Choroid plexus epithelial cell (primary cell): ENCODE data around the gene RAB31.
A peak's percentile ranks its signal among the peaks of the same experiment; 100 is the strongest.

ENCODE experiments used
- DNase-seq: peaks from one replicate; pipeline ENCODE4 v3.0.0-alpha.2; 2010; ENCODE audit warnings: low read depth
- H3K4me3 ChIP-seq: 2 replicates; pipeline ENCODE4 v1.5.1; 2011; ENCODE audit warnings: low read depth, mild to moderate bottlenecking, control low read depth, low read length, moderate library complexity
- CTCF ChIP-seq: conservative IDR thresholded peaks from 2 replicates; pipeline ENCODE4 v1.5.1; 2011; ENCODE audit warnings: low read depth, mild to moderate bottlenecking, control low read depth, inconsistent platforms, low read length, moderate library complexity

The RAB31 gene

DNA sequence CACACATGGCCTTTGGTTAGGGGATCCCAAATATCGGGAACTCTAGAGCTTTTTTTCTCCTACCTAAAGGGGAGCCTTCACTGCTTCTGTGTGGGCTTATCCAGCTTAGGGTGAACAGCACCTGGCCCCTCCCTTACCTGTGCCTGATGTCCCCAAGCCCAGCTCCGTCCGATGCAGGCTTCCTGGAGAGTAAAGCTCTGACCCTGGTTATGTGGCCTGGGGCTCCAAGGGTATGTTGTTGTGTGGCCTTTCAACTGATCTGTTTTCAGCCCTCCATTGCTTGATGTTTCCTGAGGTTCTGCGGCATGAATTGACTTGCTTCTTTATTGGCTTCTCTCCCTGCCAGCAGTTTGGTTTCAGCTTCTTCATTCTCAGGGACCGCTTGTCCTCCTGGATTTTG lies 66.0 kb downstream of the RAB31 start:
- DNase-seq = no peak
- no peak for TF ChIP-seq CTCF
- no peak overlapping the region for H3K4me3 ChIP-seq

DNA sequence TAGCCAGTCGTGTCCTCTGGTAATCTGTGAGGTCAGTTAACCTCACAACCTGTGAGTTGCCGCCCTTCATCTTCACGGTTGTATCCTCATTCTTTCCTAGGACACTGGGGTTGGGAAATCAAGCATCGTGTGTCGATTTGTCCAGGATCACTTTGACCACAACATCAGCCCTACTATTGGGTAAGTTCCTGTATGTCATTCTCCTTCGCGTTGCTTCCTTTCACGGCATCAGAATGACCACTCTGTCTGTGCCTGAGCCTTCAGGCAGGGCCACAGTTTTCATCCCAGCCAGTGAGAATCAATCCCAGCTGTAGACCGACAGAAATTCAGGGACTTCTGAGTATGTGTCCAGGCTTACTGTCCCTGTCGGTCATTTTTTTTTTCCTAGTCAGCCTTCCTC lies 67.1 kb downstream of the RAB31 start:
- H3K4me3 ChIP-seq = no peak overlapping the region
- TF ChIP-seq CTCF = no peak
- peak; percentile 71 for DNase-seq

DNA sequence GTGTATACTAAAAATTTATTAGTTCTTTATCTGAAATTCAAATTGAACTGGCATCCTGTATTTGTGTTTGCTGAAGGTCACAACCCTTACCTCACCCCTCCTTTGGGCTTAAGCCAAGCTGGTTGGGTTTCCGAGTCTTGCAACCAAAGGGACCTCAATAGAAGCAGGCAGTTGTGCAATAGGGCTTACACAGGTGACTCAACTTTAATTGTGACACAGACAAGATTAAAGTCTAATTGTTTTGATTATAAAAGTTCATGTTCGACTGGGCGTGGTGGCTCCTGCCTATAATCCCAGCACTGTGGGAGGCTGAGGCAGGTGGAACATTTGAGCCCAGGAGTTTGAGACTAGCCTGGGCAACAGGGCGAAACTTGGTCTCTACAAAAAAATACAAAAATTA lies 71.5 kb downstream of the RAB31 start:
- no peak for DNase-seq
- no peak for TF ChIP-seq CTCF
- no peak overlapping the region for H3K4me3 ChIP-seq

GRCh38 chr18:9782073-9782857 lies 74.2 kb downstream of the RAB31 start:
- peak; percentile 94 for DNase-seq
- no peak for TF ChIP-seq CTCF
- no peak overlapping the region for H3K4me3 ChIP-seq

DNA sequence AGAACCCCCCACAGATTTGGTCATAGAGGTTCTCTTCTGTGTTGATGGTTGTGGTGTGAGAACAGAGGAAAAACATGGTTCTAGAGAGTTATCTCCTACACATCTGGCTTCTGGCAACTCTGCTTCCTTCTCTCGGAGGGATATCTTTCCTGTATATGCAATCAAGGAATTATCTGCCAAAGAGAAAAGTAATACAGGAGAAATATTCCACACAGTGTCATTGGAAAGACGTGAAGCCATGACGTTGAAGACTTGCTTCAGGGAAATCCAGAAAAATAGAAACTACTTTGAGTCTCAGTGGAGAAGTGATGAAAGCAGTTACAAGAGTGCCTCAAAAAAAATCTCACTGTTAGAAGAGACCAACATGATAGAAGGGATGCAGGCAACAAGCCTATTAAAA lies 78.5 kb downstream of the RAB31 start:
- no peak overlapping the region for H3K4me3 ChIP-seq
- no peak for DNase-seq
- no peak for TF ChIP-seq CTCF

DNA sequence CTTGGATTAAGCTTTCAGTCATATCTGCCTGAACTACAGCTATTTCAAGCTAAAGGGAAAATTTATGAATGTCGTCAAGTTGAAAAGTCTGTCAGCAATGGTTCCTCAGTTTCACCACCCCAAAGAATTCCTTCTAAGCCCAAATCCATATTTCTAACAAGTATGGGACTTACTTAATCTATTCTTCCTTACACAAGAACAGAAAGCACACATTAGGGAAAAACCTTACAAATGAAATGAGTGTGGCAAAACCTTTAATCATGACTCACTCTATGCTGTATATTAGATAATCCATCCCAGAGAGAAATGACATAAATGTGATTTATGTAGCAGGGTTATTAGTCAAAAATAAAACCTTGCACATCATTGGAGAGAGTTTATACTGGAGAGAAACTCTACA lies 78.9 kb downstream of the RAB31 start:
- TF ChIP-seq CTCF = no peak
- DNase-seq = no peak
- H3K4me3 ChIP-seq = no peak overlapping the region

GRCh38 chr18:9787712-9788111 lies 79.6 kb downstream of the RAB31 start:
- no peak for TF ChIP-seq CTCF
- H3K4me3 ChIP-seq = no peak overlapping the region
- DNase-seq = peak; percentile 96
